Osteocyte (in vitro differentiated cells): ENCODE measurements around the gene SPINT1. TPM values are rescaled to one million over a fixed set of nuclear protein-coding genes. Genes with fewer than 3 reads are reported as not detected.
A peak's percentile ranks its signal among the peaks of the same experiment; 100 is the strongest.

Experiments
- DNase-seq: peaks from one replicate; pipeline ENCODE4 v3.0.0; 2021; ENCODE audit warnings: mixed read lengths; ENCODE audit not compliant: unreplicated experiment; ENCODE audit errors: extremely low spot score
- H3K27ac Mint-ChIP-seq: one replicate; pipeline ENCODE4 v1.8.0; 2021; ENCODE audit warnings: mild to moderate bottlenecking, mixed read lengths; ENCODE audit not compliant: unreplicated experiment
- H3K27me3 Mint-ChIP-seq: one replicate; pipeline ENCODE4 v1.8.0; 2021; ENCODE audit warnings: mixed read lengths; ENCODE audit not compliant: unreplicated experiment
- H3K36me3 Mint-ChIP-seq: one replicate; pipeline ENCODE4 v1.8.0; 2021; ENCODE audit warnings: mixed read lengths; ENCODE audit not compliant: unreplicated experiment
- H3K4me1 Mint-ChIP-seq: one replicate; pipeline ENCODE4 v1.8.0; 2021; ENCODE audit warnings: mixed read lengths; ENCODE audit not compliant: unreplicated experiment
- H3K4me3 Mint-ChIP-seq: one replicate; pipeline ENCODE4 v1.8.0; 2021; ENCODE audit warnings: mild to moderate bottlenecking, moderate library complexity, mixed read lengths; ENCODE audit not compliant: unreplicated experiment
- H3K9me3 Mint-ChIP-seq: one replicate; pipeline ENCODE4 v1.8.0; 2021; ENCODE audit warnings: mixed read lengths; ENCODE audit not compliant: unreplicated experiment
- total RNA-seq: library from RNA; stranded (reverse); gene quantifications from 2 replicates; pipeline ENCODE4 v1.2.1, GENCODE V29; 2021
- TF ChIP-seq, protein P1 (sequence below): fragments of 200-600 bp; sonication (generic); IDR thresholded peaks from 2 replicates; pipeline ENCODE4 v1.5.0; 2021; ENCODE audit warnings: antibody characterized with exemption, mild to moderate bottlenecking, moderate library complexity

The SPINT1 gene
- total RNA-seq, 1 donor from 2014 or later, result 5.5 TPM

DNA sequence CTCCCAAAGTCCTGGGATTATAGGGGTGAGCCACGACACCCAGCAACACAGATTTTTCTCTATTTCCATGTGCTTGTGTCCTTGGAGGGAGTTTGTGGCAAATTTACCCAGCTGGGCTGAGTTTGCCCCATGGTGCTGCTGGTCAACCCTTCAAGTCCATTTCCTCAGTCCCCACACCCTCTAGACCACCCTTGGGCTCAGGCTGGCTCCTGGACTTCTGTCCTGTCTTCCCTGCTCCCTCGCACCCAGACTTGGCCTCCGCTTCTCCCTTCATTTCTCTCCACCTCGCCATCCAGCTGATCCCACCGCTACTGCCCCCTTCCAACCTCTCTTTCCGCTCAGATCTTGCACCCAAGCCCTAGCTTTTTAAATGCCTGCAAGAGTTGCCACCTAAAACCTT is 37.5 kb downstream of the SPINT1 start:
- TF ChIP-seq, protein P1, sequence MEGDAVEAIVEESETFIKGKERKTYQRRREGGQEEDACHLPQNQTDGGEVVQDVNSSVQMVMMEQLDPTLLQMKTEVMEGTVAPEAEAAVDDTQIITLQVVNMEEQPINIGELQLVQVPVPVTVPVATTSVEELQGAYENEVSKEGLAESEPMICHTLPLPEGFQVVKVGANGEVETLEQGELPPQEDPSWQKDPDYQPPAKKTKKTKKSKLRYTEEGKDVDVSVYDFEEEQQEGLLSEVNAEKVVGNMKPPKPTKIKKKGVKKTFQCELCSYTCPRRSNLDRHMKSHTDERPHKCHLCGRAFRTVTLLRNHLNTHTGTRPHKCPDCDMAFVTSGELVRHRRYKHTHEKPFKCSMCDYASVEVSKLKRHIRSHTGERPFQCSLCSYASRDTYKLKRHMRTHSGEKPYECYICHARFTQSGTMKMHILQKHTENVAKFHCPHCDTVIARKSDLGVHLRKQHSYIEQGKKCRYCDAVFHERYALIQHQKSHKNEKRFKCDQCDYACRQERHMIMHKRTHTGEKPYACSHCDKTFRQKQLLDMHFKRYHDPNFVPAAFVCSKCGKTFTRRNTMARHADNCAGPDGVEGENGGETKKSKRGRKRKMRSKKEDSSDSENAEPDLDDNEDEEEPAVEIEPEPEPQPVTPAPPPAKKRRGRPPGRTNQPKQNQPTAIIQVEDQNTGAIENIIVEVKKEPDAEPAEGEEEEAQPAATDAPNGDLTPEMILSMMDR, result no peak
- H3K4me1 Mint-ChIP-seq, result peaks cover 2% of the 10 kb centered on the region
- H3K27me3 Mint-ChIP-seq, result no peaks in the 10 kb centered on the region
- H3K9me3 Mint-ChIP-seq, result no peaks in the 10 kb centered on the region
- no peaks in the 10 kb centered on the region for H3K36me3 Mint-ChIP-seq
- DNase-seq, result no peak
- H3K27ac Mint-ChIP-seq, result no peak overlapping the region
- H3K4me3 Mint-ChIP-seq, result no peak overlapping the region

DNA sequence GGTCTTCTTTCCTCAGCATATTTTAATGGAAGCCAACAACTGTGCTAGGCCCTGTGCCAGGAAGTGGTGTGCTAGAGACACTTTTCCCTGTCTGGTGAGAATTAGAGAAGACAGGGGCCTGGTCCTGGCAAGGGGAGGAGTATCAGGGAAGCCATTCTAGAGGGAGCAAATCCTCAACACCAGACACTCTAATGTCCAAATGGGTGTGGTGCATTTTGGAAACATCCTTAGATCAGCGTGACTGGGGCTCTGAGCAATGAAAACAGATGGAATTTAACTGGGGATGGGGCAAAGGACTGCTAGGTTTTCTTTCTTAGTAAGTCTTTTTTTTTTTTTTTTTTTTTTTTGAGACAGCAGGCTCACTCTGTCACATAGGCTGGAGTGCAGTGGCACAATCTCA is 42.7 kb downstream of the SPINT1 start:
- Mint-ChIP-seq H3K4me3 (no peak overlapping the region), H3K4me1 (peaks cover 5% of the 10 kb centered on the region), H3K9me3 (no peaks in the 10 kb centered on the region), H3K27ac (peak overlapping the region; percentile 32), H3K36me3 (no peaks in the 10 kb centered on the region), H3K27me3 (no peaks in the 10 kb centered on the region)
- TF ChIP-seq, protein P1, result no peak
- DNase-seq, result no peak

DNA sequence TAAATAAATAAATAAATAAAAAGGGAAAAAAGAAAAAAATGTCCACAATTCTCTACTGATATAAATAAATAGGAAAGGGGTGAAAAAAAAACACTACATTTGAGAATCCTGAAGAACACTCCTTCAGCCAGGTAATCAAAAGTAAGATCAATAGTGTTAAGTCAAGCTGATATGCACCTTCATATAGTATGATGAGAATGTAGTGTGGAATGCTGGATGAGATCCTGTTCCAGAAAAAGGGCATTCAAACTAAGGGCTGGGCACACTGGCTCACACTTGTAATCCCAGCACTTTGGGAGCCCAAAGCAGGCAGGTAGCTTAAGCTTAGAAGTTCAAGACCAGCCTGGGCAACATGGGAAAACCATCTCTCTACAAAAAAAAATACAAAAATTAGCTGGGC is 45.3 kb downstream of the SPINT1 start:
- Mint-ChIP-seq H3K27me3 (no peaks in the 10 kb centered on the region), H3K4me1 (peaks cover 13% of the 10 kb centered on the region), H3K27ac (no peak overlapping the region), H3K4me3 (no peak overlapping the region), H3K9me3 (no peaks in the 10 kb centered on the region), H3K36me3 (no peaks in the 10 kb centered on the region)
- DNase-seq, result no peak
- TF ChIP-seq, protein P1, result no peak

DNA sequence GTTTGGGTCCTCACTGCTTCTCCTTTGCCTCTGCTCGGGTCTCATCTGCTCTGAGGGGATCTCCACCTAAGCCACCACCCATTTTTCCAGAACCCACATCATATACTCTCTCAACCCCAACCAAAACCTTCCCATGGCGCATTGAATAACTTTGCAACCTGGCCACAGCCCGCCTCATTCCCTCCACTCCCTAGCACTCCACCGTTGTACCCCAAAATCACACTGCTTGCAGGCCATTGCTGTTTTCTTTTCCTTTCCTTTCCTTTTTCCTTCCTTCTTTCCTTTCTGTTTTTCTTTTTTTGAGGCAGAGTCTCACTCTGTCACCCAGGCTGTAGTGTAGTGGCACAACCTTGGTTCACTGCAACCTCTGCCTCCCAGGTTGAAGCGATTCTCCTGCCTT is 47.3 kb downstream of the SPINT1 start:
- TF ChIP-seq, protein P1, result no peak
- H3K4me3 Mint-ChIP-seq, result no peak overlapping the region

DNA sequence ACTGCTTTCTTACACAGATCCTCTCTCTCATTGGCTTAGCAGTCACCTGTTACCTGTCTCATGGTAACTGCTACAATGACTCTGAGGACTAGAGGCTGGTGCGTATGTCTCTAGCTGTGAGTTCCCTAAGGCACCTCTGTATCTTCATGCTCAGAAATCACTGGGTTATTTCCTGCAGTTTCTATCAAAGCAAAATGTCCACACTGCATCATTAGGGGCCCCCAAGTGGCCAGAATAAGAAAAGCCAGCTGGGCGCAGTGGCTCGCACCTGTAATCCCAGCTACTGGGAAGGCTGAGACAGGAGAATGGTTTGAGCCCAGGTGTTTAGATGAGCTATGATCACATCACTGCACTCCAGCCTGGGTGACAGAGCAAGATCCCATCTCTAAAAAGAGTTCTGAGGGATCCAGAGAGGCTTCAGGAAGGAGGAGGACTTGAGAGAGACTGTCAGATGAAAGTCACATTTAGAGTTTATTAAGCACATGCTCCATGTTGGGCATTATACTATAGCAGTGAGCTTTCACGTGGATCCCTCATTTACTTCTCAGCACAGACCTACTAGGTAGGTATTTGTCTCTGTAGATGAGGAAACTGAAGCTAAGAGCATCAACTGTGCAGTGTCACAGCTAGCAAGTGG is 48.1 kb downstream of the SPINT1 start:
- Mint-ChIP-seq H3K4me3 (no peak overlapping the region), H3K4me1 (peaks cover 22% of the 10 kb centered on the region), H3K27me3 (no peaks in the 10 kb centered on the region), H3K9me3 (no peaks in the 10 kb centered on the region), H3K27ac (no peak overlapping the region), H3K36me3 (peaks cover 7% of the 10 kb centered on the region)
- no peak for DNase-seq
- TF ChIP-seq, protein P1, result peak; percentile 79

More for the DNA sequence above, 47.3 kb downstream of the SPINT1 start:
- Mint-ChIP-seq H3K27ac (no peak overlapping the region), H3K9me3 (no peaks in the 10 kb centered on the region), H3K36me3 (peaks cover 6% of the 10 kb centered on the region), H3K27me3 (no peaks in the 10 kb centered on the region), H3K4me1 (peaks cover 26% of the 10 kb centered on the region)
- DNase-seq, result no peak
